Fibroblast of skin of left quadriceps (primary cell): ENCODE data around the gene PALD1.
A peak's percentile ranks its signal among the peaks of the same experiment; 100 is the strongest.

Experiments
- DNase-seq, 2 experiments: peaks; one replicate each; pipeline ENCODE4 v3.0.0-alpha.2; 2013; ENCODE audit warnings: low read depth in 2 of 2

PALD1 gene

DNA sequence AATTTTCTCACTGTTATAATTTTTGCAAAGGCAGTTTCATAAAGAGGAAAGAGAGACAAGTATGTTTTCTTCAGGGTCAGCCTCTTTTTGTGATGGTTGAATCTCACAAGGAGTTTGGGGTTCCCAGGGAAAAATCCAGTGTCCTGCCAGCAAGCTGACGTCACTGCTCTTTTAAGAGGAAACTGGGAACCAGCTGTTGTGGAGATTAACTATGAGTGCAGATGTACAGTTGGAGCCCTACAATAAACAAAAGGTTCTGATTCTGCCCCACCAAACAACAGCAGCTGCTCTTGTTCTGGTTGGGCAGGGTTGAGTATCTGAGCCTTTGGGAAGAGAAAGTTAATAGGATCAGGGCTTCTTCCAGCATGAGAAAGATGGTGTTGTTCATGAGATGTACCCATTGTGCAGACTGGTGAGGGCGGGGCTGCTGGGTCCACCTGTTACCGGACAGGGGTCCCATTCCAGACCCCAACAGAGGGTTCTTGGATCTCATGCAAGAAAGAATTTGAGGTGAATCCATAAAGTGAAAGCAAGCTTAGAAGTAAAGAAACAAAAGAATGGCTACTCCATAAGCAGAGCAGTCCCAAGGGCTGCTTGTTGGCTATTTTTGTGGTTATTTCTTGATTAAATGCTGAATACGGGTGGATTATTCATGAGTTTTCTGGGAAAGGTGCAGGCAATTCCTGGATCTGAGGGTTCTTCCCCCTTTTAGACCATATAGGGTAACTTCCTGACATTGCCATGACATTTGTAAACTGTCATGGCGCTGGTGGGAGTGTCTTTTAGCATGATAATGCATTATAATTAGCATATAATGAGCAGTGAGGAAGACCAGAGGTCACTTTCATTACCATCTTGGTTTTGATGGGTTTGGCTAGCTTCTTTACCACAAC lies 111.4 kb downstream of the PALD1 start:
- peak in 1 of 2 experiments; percentile 5 for DNase-seq

DNA sequence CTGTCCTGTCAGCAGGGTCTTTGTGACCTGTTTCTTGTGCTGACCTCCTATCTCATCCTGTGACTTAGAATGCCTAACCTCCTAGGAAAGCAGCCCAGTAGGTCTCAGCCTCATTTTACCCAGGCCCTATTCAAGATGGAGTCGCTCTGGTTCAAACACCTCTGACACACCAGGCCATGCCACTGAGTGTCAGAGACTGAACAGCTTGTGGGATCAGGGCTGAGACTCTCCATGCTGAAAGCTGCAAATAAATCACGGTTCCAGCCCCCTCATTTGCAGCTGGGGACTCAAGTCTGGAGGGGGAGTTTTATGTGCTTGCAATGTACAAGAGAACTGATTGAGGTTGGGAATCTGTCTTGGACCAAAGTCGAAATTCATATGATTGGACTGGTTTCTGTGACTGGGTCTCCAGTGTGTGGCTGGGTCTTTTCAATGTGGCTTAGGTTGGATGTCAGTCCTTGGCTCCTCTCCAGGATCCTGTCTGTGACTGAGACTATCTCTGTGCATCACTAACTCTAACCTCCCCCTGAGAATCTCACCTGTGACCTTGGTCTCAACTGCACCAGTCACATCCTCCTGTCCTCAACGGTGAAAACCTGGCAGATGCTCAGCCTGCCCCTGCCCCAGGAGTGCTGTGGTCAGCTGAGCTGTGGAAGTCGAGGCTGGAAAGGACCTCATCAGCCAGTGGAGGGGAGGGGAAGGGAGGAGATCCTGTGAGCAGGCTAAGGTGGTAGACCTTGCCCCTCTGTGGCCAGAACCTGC lies 112.3 kb downstream of the PALD1 start:
- DNase-seq = no peak

DNA sequence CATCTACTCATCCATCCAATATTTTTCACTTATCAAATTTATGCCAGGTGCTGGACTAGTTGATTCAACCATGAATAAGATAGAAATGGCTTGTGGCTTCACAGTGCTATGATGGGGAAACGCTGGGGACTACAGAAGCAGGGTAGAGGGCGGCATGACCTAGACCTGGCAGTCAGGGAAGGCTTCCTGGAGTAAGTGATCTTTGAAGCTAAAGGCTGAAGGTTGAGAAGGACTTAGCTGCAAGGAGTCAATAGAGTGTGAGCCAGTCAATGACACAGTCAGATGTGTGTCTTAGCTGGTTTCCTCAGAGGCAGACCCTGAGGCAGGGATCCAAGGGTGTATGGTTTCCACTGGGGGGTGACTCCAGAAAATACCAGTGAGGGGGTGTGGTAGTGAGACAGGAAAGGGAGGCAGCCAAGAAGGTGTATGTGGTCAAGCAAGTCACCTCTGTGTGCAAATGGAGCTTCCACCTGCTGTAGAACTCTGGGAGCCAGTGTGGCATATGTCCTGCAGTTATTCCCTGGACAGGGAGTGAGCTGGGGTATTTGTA lies 113.7 kb downstream of the PALD1 start:
- DNase-seq = no peak

DNA sequence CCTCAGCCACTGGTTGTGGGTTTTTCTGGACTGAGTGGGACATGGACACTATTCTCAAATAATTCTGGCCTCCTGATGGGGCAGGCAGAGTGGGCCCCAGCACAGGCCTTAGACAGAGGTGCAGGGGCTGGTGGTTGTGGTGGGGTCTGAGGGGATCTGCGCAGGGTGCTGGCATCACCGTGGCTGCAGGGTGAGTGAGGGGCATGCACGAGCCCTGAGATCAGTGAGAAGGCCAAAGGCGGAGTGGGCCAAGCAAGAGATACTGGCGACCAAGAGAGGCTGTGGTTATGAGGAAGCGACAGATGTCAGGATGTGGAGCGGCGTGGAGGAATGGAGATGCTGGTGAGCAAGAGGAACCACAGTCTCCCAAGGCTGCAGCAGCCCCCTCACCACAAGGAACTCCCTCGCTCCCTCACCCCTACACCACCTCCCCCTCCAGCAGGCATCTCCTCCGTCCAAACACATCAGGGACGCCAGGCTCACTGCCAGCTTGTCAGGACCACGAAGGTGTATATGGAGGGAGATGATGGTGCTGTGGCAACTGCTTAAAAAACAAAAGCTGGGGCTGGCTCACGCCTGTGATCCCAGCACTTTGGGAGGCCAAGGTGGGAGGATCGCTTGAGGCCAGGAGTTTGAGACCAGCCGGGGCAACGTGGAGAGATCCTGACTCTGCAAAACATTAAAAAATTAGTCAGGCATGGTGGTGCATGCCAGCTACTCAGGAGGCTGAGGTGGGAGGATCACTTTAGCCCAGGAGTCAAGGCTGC lies 114.4 kb downstream of the PALD1 start:
- DNase-seq = no peak

DNA sequence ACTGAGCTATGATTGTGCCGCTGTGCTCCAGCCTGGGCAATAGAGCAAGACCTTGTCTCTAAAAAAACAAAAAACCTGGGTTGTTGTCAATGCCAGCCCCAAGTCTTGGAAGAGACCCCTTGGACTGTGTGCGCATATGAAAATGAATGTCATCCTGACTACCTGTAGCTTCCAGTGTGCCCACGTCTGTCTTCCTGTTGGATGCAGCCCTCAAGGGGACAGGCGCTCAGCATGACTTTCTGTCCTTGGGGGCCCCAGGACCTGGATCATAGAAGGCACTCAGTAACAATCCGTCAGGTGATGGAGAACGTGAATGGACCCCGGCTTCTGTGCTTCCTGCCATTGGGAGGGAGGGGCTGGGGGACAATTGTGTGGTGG lies 114.9 kb downstream of the PALD1 start:
- no peak for DNase-seq

DNA sequence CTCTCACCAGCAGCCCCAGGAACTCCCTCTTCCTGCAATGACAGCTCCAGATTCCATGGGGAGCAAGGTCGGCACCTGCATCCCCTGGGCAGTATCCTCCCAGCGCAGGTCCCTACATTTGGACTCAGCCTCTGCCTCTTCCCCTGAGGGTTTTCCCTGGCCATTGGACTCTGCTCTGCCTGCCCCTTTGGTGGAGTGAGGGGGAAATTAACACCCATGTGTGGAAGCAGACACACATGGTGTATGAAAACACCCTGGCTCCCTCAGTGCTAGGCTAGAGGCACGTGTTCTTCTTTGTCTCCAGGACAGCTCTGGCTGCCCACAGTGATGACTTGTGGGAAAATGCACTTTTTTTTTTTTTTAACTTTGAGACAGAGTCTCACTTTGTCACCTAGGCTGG lies 115.6 kb downstream of the PALD1 start:
- no peak for DNase-seq

DNA sequence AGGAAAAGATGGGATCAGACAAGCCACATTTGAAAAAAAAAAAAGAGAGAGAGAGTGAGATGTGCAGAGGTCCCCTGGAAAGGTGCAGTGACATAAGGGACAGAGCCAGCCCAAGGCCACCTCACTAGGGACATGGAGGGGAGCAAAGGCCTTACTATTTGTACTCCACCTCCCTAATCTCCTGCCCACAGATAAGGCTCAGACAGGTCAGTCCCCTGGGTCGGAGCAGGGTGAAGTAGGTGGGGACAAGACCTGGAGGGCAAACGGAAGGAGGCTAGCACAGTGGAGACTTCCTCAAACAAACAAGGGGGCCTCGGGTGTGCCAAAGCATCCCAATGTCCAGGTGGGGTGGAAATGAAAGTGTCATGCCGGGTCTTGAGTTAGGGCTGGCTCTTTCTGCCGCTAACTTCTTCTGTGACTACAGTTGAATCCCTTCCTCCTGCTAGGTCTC lies 117.0 kb downstream of the PALD1 start:
- no peak for DNase-seq

DNA sequence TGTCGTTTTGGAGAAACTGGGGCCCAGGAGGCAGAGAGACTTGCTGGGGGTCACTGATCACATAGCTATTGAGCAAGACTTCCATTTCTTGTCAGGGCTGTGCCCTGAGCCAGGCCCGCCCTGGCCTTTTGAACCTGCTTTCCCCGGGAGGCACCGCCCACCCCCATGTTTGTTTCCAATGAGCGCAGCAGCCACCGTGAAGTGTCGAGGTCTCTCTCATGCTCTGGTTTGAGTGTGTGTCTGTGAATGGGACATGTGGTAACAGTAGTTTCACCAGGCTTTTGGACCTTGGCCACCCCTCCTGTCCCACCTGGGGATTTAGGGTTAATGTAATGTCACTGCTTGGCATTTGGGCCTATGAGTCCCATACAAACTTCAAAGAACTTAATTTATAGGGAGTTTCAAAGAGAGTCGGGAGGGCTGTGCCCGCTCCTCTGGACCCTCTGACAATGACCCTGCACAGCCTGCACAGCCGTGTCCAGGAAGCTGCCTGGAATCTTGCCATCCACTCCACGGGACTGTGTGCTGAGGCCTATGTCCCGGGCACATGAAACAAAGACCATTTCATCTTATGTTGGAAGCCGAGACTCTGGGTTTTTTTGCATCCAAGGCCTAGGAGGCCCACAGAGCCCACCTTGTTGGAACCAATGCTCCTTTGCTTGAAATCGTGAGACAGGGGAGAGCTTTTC lies 117.7 kb downstream of the PALD1 start:
- DNase-seq = no peak

DNA sequence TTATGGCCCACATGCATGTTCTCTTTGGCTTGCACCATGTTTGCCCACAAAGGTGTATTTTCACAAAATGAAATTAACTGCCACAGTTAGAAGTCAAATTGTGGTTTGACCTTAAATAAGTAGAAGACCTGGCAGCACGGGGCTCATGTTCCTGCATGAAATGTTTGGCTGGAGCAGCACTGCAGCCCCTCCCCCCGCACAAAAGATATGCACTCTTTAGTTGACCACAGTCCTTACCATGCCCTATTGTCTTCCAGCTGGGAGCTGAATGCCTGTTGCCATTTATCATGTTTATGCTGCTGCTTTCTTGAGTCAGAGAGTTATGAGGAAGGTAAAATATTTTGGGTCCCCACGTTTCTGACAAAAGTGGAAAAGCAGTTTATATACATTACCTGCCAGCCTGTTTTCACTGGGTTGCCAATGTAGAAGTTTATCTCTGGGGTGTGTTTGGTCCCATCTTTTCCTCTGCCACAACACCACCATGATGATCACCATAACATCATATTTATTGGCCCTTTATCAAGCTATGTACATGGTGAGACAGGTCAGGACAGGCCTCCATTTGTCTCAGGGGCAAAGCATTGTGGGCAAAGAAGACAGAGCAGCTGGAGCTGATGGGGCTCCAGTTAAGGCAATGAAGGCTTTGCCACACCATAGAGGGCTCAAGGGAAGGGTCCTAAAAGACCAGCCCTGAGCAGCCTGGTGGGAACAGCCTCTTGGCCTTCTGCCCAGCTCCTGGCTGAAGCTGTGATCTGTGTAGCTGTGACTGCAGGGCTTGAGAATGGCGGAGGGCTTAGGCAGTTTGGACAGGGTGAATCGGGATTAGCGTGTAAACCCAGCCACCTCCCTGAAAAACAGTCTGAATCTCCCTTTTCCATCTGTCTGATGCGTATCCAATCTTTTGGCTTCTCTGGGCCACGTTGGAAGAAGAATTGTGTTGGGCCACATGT lies 118.6 kb downstream of the PALD1 start:
- DNase-seq = no peak

DNA sequence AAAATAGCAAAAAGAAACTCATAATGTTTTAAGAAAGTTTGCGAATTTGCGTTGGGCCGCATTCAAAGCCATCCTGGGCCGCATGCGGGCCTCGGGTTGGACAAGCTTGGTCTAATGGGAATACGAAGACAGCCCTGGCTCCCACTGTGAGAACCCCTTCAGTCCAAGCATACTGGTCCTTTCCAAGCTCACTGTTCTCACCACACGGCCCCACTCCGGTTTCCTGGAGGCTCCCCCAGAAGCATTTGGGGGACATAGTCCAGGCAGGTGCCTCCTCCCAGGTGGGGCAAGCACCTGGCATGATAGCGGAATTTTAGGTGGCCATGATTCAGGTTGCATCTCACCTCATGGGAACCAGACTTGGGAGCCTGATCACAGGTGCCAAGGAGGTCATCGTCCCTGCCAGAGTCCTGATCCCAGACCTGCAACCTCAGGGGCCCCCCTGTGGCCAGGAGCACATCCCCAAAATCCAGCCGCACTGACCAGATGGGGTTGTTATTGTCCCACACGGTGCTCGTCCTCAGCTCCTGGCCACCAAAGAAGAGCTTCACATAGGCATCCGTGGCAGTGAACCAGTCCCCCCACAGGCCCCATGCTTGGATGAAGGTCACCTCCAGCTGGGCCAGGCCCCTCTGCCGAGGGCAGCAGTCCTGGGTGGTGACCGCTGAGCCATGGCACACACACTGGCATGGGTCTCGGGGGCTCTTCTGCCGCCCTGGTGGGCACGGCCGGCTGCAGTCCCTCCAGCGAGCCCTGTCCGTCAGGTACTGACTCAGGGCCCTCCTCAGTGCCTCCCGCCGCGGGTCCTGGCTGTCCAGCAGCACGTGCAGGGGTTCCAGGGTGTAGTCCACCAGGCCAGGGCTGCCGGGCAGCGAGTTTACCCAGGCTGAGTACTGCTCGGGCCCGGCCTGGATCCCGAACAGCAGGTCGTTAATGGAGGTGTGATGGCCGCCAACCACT lies 119.6 kb downstream of the PALD1 start:
- no peak for DNase-seq

DNA sequence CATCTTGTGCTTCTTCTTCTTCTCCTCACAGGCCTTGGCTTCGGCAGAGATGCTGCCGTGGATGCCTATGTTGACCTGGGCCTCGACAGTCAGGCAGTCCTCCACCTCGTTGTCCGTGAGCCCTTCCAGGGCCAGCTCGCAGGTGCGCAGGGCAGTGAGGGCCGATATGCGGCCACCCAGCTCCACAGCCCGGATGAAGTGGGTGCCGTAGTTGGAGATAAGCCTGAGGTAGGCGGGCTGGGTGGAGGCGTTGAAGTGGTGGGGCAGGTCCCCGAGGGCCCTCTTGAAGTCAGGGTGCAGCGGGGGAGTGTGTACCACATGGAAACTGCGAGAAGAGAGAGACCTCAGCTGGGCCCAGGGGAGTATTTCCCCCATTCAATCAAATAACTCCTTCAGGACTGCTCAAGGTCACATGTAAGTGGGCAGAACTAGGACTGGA lies 120.3 kb downstream of the PALD1 start:
- no peak for DNase-seq

DNA sequence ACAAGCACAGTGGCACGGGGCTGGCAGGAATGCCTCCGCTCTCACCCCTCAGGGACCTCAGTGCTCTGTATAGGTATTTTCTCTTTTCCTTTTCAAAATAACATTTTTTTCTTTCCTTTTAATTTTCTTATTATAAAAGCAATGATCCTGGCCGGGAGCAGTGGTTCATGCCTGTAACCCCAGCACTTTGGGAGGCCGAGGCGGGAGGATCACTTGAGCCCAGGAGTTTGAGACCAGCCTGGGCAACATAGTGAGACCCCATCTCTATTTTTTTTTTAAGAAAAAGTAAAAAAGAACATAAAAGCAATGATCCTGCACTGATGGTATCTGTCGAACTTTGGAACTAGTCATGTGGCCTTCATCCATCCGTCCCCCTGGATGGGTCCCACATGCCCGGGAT lies 120.8 kb downstream of the PALD1 start:
- DNase-seq = no peak

DNA sequence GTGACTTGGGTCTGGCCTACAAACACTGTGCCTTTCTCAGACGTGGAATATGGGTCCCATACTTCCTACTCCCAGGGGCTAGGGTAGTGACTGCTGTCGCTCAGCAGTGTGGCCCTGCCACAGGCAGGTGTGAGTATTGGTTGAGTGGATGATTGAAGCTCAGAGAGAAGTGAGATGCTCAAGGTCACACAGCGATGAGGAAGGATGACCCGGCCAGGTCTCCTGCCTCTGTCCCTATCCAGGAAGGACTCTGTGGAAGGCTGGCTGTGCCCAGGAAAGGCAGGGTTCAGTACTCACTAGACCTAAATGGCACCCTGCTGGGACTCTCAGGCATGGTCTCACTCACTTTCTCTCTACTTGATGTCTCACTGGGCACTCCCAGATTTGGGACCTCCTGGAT lies 121.2 kb downstream of the PALD1 start:
- no peak for DNase-seq

DNA sequence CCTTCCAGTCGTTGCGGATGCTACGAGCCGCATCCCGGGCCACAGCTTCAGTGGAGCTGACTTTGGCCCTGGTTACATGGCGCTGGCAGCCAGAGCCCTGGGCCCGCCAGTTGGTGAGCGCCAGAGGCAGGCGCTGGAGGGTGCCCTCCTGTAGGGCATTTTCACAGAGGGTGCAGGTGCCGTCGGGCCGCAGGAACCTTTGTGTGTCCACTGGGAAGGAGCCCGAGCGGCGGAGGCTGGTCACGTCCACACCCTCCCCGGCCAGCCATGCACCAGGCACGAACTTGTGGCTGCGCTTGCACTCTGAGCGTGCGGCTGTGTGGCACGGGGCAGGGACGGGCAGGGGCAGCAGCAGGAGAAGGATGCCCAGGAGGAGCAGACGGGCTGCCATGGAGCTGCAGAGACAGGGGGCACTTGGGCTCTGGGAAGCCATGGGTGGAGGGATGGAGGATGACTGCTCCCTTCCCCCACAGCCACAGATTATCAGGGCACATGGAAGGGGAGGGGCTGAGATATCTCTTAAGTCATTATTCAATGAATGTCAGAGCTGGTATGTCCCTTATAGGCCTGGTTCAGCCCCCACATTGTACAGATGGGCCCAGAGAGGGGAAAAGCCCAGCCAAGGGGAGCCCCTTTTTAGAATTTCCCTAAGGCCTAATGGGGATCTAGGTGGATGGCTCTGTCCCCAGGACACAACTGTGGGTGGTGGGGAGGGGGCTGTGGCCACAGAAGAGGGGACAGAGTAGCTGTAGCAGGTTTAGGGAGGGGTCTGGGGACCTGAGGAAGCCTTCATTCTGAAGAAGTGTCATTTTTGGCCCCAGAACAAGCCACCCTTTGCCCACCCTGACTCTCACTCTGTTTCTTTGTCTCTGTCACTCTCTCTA lies 122.2 kb downstream of the PALD1 start:
- DNase-seq = no peak

DNA sequence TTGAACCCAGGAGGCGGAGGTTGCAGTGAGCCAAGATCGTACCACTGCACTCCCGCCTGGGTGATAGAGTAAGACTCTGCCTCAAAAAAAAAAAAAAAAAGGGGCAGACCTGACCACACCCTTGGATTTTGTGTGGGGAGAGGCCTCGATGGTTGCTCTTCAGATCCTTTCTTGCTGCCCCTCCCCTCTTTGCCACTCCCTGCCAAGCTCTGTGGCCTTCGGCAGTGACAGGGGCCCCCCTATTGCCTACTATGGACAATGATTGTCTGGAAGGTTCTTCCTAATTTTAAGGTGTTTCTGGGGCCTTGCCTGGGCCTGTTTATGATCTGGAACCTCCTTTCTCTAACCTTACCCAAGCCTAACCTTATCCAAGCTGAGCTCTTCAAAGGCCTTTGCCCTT lies 123.2 kb downstream of the PALD1 start:
- DNase-seq = no peak

DNA sequence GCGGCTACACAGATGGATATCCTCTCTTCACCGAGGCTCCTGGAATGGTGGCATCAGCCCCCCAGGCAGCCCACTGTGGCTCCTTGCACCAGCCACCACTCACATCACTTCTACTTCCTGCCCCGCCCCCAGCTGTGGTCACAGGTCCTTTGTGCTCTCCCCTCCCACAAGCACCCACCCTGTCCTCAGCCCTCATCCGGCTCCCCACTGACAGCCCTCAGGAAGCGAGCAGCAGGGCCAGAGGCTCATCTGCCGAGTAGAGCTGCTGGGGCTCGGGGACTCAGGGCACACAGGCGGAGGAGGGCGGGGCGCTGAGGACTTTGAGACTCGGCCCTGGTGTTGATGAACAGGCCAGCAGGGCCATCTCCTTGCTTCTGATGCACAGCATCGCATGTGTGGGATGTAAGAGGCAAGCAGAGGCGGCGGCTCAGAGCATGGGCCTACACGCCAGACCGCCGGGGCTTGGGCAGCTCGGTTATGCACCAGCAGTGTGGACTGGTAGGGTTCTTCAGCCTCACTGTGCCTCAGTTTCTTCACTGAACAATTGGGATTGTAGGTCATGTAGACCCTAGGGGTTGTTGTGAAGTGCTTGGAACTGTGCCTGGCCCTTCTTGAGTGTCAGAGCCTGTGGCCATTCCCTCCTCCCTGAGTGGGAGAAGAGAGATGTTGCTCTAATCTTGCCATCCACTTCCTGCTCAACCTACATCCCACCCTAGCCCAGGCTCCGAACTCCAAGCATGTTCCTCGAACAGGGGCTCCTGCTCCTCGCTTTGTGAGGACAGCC lies 124.3 kb downstream of the PALD1 start, which contains the start of gene PRF1:
TSS of gene PRF1 (minus strand) at position 77 of the 784 bp plus-strand sequence. CDS start 1,839 bp downstream, outside the sequence.
- DNase-seq = no peak

DNA sequence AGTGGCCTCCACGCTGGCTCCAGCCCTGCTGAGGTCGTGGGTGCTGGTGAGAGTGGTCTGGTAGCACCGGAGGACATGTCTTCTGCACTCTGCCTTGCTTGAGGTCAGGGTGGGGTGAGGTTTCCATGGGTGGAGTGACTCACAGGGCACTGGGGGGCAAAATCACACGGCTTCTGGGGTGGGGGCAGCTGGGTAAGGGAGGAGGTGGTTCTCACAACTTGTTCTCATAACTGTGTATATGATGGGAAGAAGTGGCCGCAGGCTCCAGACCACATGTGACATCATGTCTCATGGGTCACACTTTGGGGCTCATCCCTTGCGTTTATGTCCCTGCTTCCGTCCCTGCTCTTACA lies 124.9 kb downstream of the PALD1 start:
- DNase-seq = no peak
